ENCODE measurements around the gene PDZD7.
"Not testable (repeated sequence)": the region's sequence is repeated elsewhere in the genome, so short reads cannot be mapped to it uniquely, and the experiment has no call there.

PDZD7 gene

GRCh38 chr10:101040851-101041250 is 9.9 kb upstream of the PDZD7 start:
- DNase-seq (ENCODE audit: low read depth) = no peak

GRCh38 chr10:101040061-101040460 is 9.1 kb upstream of the PDZD7 start:
- DNase-seq (ENCODE audit: low read depth) = no peak

GRCh38 chr10:101038484-101038883 is 7.6 kb upstream of the PDZD7 start:
- no peak for DNase-seq (ENCODE audit: low read depth)

- no peak for DNase-seq (ENCODE audit: low read depth)
Observed at GRCh38 chr10:101036726-101037125, 5.8 kb upstream of the PDZD7 start.

GRCh38 chr10:101035916-101036702 is 5.2 kb upstream of the PDZD7 start:
- no peak for DNase-seq (ENCODE audit: low read depth)

- DNase-seq (ENCODE audit: low read depth) = no peak
Observed at GRCh38 chr10:101035314-101035713, 4.4 kb upstream of the PDZD7 start.

- DNase-seq (ENCODE audit: low read depth) = not testable (repeated sequence)
Observed at GRCh38 chr10:101034404-101034803, 3.5 kb upstream of the PDZD7 start.

- DNase-seq (ENCODE audit: low read depth) = no peak
Observed at GRCh38 chr10:101033276-101033675, 2.3 kb upstream of the PDZD7 start.

- DNase-seq (ENCODE audit: low read depth) = peak; percentile 72
Observed at GRCh38 chr10:101032637-101033224, 1.8 kb upstream of the PDZD7 start.

GRCh38 chr10:101031796-101032636 is 1.1 kb upstream of the PDZD7 start:
- DNase-seq (ENCODE audit: low read depth) = no peak

GRCh38 chr10:101030496-101031127 is 317 bp downstream of the PDZD7 start:
- DNase-seq (ENCODE audit: low read depth) = no peak

GRCh38 chr10:101029520-101030295 is 1.2 kb downstream of the PDZD7 start:
- no peak for DNase-seq (ENCODE audit: low read depth)

GRCh38 chr10:101028446-101029337 is 2.2 kb downstream of the PDZD7 start:
- no peak for DNase-seq (ENCODE audit: low read depth)

GRCh38 chr10:101027106-101027720 is 3.7 kb downstream of the PDZD7 start:
- DNase-seq (ENCODE audit: low read depth) = no peak

GRCh38 chr10:101022967-101023705 is 7.8 kb downstream of the PDZD7 start:
- DNase-seq (ENCODE audit: low read depth) = no peak

- no peak for DNase-seq (ENCODE audit: low read depth)
Observed at GRCh38 chr10:101021692-101022251, 9.2 kb downstream of the PDZD7 start.

- no peak for DNase-seq (ENCODE audit: low read depth)
Observed at GRCh38 chr10:101021239-101021638, 9.7 kb downstream of the PDZD7 start.

GRCh38 chr10:101020427-101021075 is 10.4 kb downstream of the PDZD7 start:
- DNase-seq (ENCODE audit: low read depth) = no peak

- DNase-seq (ENCODE audit: low read depth) = no peak
Observed at GRCh38 chr10:101019440-101019703, 11.6 kb downstream of the PDZD7 start.

All from GM04503 (cell line).